Liver (tissue), 9 donors: Measurements from ENCODE around the gene HEBP2. TPM values are rescaled to one million over a fixed set of nuclear protein-coding genes. Genes with fewer than 3 reads are reported as not detected.

Source experiments
- DNase-seq: peaks from one replicate; pipeline ENCODE4 v3.0.0-alpha.2; 2017; ENCODE audit warnings: low spot score
- H3K27ac ChIP-seq, 2 donors: one replicate each; pipeline ENCODE4 v1.7.0; 2013; ENCODE audit warnings: inconsistent platforms in 2 of 2, low read length in 2 of 2, control low read depth in 1 of 2, low read depth in 1 of 2, mild to moderate bottlenecking in 1 of 2
- H3K27me3 ChIP-seq, 4 donors: one replicate each; pipeline versions ENCODE4 v1.6.1 to v1.7.0; 2013; ENCODE audit warnings: low read length in 3 of 4, inconsistent platforms in 1 of 4, mild to moderate bottlenecking in 1 of 4, moderate library complexity in 1 of 4; ENCODE audit not compliant: control insufficient read depth in 4 of 4, insufficient read depth in 4 of 4
- H3K36me3 ChIP-seq, 4 donors: one replicate each; pipeline versions ENCODE4 v1.6.1 to v1.7.0; 2013; ENCODE audit warnings: low read length in 3 of 4, mild to moderate bottlenecking in 3 of 4, low read depth in 1 of 4, moderate library complexity in 1 of 4; ENCODE audit not compliant: control insufficient read depth in 4 of 4, insufficient read depth in 3 of 4
- H3K4me1 ChIP-seq, 4 donors: one replicate each; pipeline versions ENCODE4 v1.6.1 to v1.7.0; 2013; ENCODE audit warnings: low read length in 3 of 4, mild to moderate bottlenecking in 3 of 4, moderate library complexity in 1 of 4; ENCODE audit not compliant: control insufficient read depth in 4 of 4, insufficient read depth in 4 of 4
- H3K4me3 ChIP-seq, 3 donors: one replicate each; pipeline versions ENCODE4 v1.6.1 to v1.7.0; 2013; ENCODE audit warnings: low read length in 3 of 3, control low read depth in 1 of 3, low read depth in 1 of 3, mild to moderate bottlenecking in 1 of 3
- H3K9ac ChIP-seq, 2 donors: one replicate each; pipeline ENCODE4 v1.7.0; 2013; ENCODE audit warnings: low read length in 2 of 2, mild to moderate bottlenecking in 2 of 2, moderate library complexity in 2 of 2, control low read depth in 1 of 2, low read depth in 1 of 2
- H3K9me3 ChIP-seq, 4 donors: one replicate each; pipeline versions ENCODE4 v1.6.1 to v1.7.0; 2013; ENCODE audit warnings: low read length in 3 of 4; ENCODE audit not compliant: control insufficient read depth in 4 of 4
- ATF3 ChIP-seq: IDR thresholded peaks from 2 replicates; pipeline ENCODE4 v1.6.1; 2016; ENCODE audit warnings: antibody characterized with exemption
- EGR1 ChIP-seq, 2 donors: IDR thresholded peaks; 2 replicates each; pipeline ENCODE4 v1.6.1; 2016 to 2018; ENCODE audit warnings: antibody characterized with exemption in 2 of 2, low read depth in 2 of 2
- FOXA2 ChIP-seq: IDR thresholded peaks from 2 replicates; pipeline ENCODE4 v1.6.1; 2016; ENCODE audit warnings: antibody characterized with exemption
- GABPA ChIP-seq, 2 donors: IDR thresholded peaks in 1 of 2; conservative IDR thresholded peaks in 1 of 2; 2 replicates each; pipeline ENCODE4 v1.6.1; 2016; ENCODE audit warnings: antibody characterized with exemption in 2 of 2, mild to moderate bottlenecking in 1 of 2, moderate library complexity in 1 of 2
- HNF4A ChIP-seq, 2 donors: conservative IDR thresholded peaks; 2 replicates each; pipeline ENCODE4 v1.6.1; 2016; ENCODE audit warnings: antibody characterized with exemption in 2 of 2, mild to moderate bottlenecking in 2 of 2
- HNF4G ChIP-seq: IDR thresholded peaks from 2 replicates; pipeline ENCODE4 v1.6.1; 2016; ENCODE audit warnings: antibody characterized with exemption
- JUND ChIP-seq, 2 donors: IDR thresholded peaks; 2 replicates each; pipeline ENCODE4 v1.6.1; 2016; ENCODE audit warnings: antibody characterized with exemption in 2 of 2
- MAX ChIP-seq: IDR thresholded peaks from 2 replicates; pipeline ENCODE4 v1.6.1; 2016; ENCODE audit warnings: antibody characterized with exemption
- NR2F2 ChIP-seq: IDR thresholded peaks from 2 replicates; pipeline ENCODE4 v1.6.1; 2016; ENCODE audit warnings: antibody characterized with exemption
- RAD21 ChIP-seq, 2 donors: IDR thresholded peaks; 2 replicates each; pipeline ENCODE4 v1.6.1; 2016; ENCODE audit warnings: antibody characterized with exemption in 2 of 2, mild to moderate bottlenecking in 2 of 2
- RXRA ChIP-seq, 2 donors: IDR thresholded peaks; 2 replicates each; pipeline ENCODE4 v1.6.1; 2017 to 2018; ENCODE audit warnings: antibody characterized with exemption in 2 of 2, mild to moderate bottlenecking in 1 of 2
- SP1 ChIP-seq: IDR thresholded peaks from 2 replicates; pipeline ENCODE4 v1.6.1; 2018; ENCODE audit warnings: antibody characterized with exemption, mild to moderate bottlenecking
- TAF1 ChIP-seq: conservative IDR thresholded peaks from 2 replicates; pipeline ENCODE4 v1.6.1; 2016; ENCODE audit warnings: antibody characterized with exemption, mild to moderate bottlenecking
- YY1 ChIP-seq: IDR thresholded peaks from 2 replicates; pipeline ENCODE4 v1.6.1; 2016; ENCODE audit warnings: antibody characterized with exemption, mild to moderate bottlenecking
- ZBTB33 ChIP-seq: IDR thresholded peaks from 2 replicates; pipeline ENCODE4 v1.6.1; 2016; ENCODE audit warnings: antibody characterized with exemption
- WGBS: extraction: QIAGEN DNeasy Blood & Tissue Kit; methylation state at CpG from one replicate; pipeline ENCODE4 v1.1.7; 2013; 5-methylcytosine and 5-hydroxymethylcytosine counted together
- polyA plus RNA-seq, 2 donors: library from polyadenylated mRNA; stranded (reverse) in 1 of 2; unstranded in 1 of 2; fragments of 200-250 nt in 1 of 2; fragments of >200 nt in 1 of 2; fragmentation: Nextera tagmentation in 1 of 2; extraction: Ambion mirVana in 1 of 2; gene quantifications; one replicate each; pipeline versions ENCODE4 v1.2.1 to v1.2.3, GENCODE V29; 2013 to 2015
- total RNA-seq, 2 donors: library from RNA; depleted of rRNA; stranded (reverse); fragments of >200 nt; gene quantifications; one replicate each; pipeline ENCODE4 v1.2.3, GENCODE V29; 2014
- TF ChIP-seq, protein P1 (sequence below): IDR thresholded peaks from 2 replicates; pipeline ENCODE4 v1.6.1; 2016; ENCODE audit warnings: antibody characterized with exemption, mild to moderate bottlenecking
- TF ChIP-seq, protein P2 (sequence below): fragments of 150-350 bp; IDR thresholded peaks from 2 replicates; pipeline ENCODE4 v1.5.1; 2017; ENCODE audit warnings: improper control_type of control experiment, low read depth, low read length; ENCODE audit not compliant: missing input control
- donor health status: healthy.
- donor health status: healthy.
- donor health status: healthy.
- donor health status: healthy.
- donor health status: healthy.

Gene HEBP2
- total and polyA plus RNA-seq, 4 donors, result 5.6 to 58.0 (median 16.8) TPM

DNA sequence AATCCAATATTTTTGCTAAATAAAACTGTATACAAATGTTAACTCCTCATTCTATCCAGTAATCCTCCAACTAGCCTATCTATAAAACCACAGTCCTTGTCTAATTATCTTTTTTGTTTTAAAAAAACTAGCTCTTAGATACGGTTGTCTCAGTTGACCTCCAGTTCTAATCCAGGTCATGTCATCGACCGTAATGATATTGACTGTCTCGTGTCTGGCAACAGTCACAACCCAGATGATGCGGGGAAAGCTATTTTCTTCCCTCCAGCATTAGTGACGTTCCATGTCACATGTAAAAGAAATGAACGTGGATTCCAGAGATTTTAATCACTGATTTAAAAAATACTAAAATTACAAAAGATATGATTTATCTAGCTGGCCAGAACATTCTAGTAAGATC, 35.5 kb downstream of the HEBP2 start:
- Histone ChIP-seq H3K4me3 (no peak overlapping the region), H3K27me3 (no peaks in the 10 kb centered on the region), H3K9ac (no peak overlapping the region), H3K4me1 (peaks cover 4 to 31% (median 29%) of the 10 kb centered on the region in 4 donors), H3K36me3 (peaks cover 0 to 21% (median 12%) of the 10 kb centered on the region in 4 donors), H3K27ac (peak overlapping the region; percentile 40 to 57), H3K9me3 (no peaks in the 10 kb centered on the region)
- DNase-seq, result no peak
- 29% methylated on average over 7 of the region's 7 CpGs for WGBS
- no peak for TF ChIP-seq ZBTB33
- TF ChIP-seq MAX, result peak; percentile 42
- peak; percentile 97 to 98 for TF ChIP-seq RXRA (IDR thresholded peaks at IDR 0.05)
- TF ChIP-seq HNF4A (conservative IDR thresholded peaks at IDR 0.05), result peak; percentile 43 to 62
- TF ChIP-seq, protein P1, sequence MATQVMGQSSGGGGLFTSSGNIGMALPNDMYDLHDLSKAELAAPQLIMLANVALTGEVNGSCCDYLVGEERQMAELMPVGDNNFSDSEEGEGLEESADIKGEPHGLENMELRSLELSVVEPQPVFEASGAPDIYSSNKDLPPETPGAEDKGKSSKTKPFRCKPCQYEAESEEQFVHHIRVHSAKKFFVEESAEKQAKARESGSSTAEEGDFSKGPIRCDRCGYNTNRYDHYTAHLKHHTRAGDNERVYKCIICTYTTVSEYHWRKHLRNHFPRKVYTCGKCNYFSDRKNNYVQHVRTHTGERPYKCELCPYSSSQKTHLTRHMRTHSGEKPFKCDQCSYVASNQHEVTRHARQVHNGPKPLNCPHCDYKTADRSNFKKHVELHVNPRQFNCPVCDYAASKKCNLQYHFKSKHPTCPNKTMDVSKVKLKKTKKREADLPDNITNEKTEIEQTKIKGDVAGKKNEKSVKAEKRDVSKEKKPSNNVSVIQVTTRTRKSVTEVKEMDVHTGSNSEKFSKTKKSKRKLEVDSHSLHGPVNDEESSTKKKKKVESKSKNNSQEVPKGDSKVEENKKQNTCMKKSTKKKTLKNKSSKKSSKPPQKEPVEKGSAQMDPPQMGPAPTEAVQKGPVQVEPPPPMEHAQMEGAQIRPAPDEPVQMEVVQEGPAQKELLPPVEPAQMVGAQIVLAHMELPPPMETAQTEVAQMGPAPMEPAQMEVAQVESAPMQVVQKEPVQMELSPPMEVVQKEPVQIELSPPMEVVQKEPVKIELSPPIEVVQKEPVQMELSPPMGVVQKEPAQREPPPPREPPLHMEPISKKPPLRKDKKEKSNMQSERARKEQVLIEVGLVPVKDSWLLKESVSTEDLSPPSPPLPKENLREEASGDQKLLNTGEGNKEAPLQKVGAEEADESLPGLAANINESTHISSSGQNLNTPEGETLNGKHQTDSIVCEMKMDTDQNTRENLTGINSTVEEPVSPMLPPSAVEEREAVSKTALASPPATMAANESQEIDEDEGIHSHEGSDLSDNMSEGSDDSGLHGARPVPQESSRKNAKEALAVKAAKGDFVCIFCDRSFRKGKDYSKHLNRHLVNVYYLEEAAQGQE, result peak; percentile 38
- peak; percentile 32 for TF ChIP-seq YY1
- no peak for TF ChIP-seq EGR1 (IDR thresholded peaks at IDR 0.05; ENCODE audit: low read depth in 2 of 2)
- TF ChIP-seq SP1, result peak; percentile 38
- peak; percentile 37 for TF ChIP-seq RAD21 (IDR thresholded peaks at IDR 0.05)
- no peak for TF ChIP-seq TAF1

- no peak for DNase-seq
- WGBS, result 32% methylated on average over 3 of the region's 3 CpGs
- no peak overlapping the region for H3K9ac ChIP-seq
- TF ChIP-seq JUND (IDR thresholded peaks at IDR 0.05), result no peak
- no peak for TF ChIP-seq NR2F2
- no peak for TF ChIP-seq HNF4A (conservative IDR thresholded peaks at IDR 0.05)
- TF ChIP-seq GABPA (IDR thresholded peaks at IDR 0.05 in 1 of 2, conservative IDR thresholded peaks at IDR 0.05 in 1 of 2), result no peak
- TF ChIP-seq RXRA (IDR thresholded peaks at IDR 0.05), result no peak
- TF ChIP-seq YY1, result no peak
- TF ChIP-seq ATF3, result no peak
- TF ChIP-seq HNF4G, result no peak
- no peak for TF ChIP-seq TAF1
- TF ChIP-seq, protein P1, result no peak
- no peak for TF ChIP-seq FOXA2
- TF ChIP-seq, protein P2, sequence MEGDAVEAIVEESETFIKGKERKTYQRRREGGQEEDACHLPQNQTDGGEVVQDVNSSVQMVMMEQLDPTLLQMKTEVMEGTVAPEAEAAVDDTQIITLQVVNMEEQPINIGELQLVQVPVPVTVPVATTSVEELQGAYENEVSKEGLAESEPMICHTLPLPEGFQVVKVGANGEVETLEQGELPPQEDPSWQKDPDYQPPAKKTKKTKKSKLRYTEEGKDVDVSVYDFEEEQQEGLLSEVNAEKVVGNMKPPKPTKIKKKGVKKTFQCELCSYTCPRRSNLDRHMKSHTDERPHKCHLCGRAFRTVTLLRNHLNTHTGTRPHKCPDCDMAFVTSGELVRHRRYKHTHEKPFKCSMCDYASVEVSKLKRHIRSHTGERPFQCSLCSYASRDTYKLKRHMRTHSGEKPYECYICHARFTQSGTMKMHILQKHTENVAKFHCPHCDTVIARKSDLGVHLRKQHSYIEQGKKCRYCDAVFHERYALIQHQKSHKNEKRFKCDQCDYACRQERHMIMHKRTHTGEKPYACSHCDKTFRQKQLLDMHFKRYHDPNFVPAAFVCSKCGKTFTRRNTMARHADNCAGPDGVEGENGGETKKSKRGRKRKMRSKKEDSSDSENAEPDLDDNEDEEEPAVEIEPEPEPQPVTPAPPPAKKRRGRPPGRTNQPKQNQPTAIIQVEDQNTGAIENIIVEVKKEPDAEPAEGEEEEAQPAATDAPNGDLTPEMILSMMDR, result no peak
- no peak for TF ChIP-seq MAX
- no peak for TF ChIP-seq SP1
- TF ChIP-seq ZBTB33, result no peak
- H3K4me3 ChIP-seq, result no peak overlapping the region
- peak overlapping the region; percentile 57 to 58 for H3K27ac ChIP-seq
- peaks cover 4 to 31% (median 29%) of the 10 kb centered on the region in 4 donors for H3K4me1 ChIP-seq
- H3K9me3 ChIP-seq, result no peaks in the 10 kb centered on the region
- H3K27me3 ChIP-seq, result no peaks in the 10 kb centered on the region
- H3K36me3 ChIP-seq, result peaks cover 0 to 21% (median 11%) of the 10 kb centered on the region in 4 donors
Observed at GRCh38 chr6:138440296-138440695, 36.3 kb downstream of the HEBP2 start.
